Measurements from ENCODE around the gene SMOC1.

SMOC1 gene

GRCh38 chr14:69983317-69983716, 104.1 kb downstream of the SMOC1 start:
- Histone ChIP-seq H3K27ac (no peak overlapping the region), H3K4me3 (no peak overlapping the region)
- DNase-seq (ENCODE audit: low spot score) = no peak
- no peak for TF ChIP-seq CTCF (IDR thresholded peaks at IDR 0.05)

GRCh38 chr14:69985463-69985862, 106.2 kb downstream of the SMOC1 start:
- Histone ChIP-seq H3K27ac (no peak overlapping the region), H3K4me3 (no peak overlapping the region)
- no peak for DNase-seq (ENCODE audit: low spot score)
- no peak for TF ChIP-seq CTCF (IDR thresholded peaks at IDR 0.05)

GRCh38 chr14:69986336-69986735, 107.1 kb downstream of the SMOC1 start:
- no peak overlapping the region for H3K4me3 ChIP-seq
- no peak overlapping the region for H3K27ac ChIP-seq
- DNase-seq (ENCODE audit: low spot score) = no peak
- no peak for TF ChIP-seq CTCF (IDR thresholded peaks at IDR 0.05)

- no peak for DNase-seq (ENCODE audit: low spot score)
- no peak overlapping the region for H3K4me3 ChIP-seq
- TF ChIP-seq CTCF (IDR thresholded peaks at IDR 0.05) = no peak
- no peak overlapping the region for H3K27ac ChIP-seq
Measured at GRCh38 chr14:69987406-69988121, 108.3 kb downstream of the SMOC1 start.

GRCh38 chr14:69988979-69989378, 109.8 kb downstream of the SMOC1 start:
- TF ChIP-seq CTCF (IDR thresholded peaks at IDR 0.05) = no peak
- Histone ChIP-seq H3K27ac (no peak overlapping the region), H3K4me3 (no peak overlapping the region)
- no peak for DNase-seq (ENCODE audit: low spot score)

GRCh38 chr14:69989622-69990021, 110.4 kb downstream of the SMOC1 start:
- TF ChIP-seq CTCF (IDR thresholded peaks at IDR 0.05) = no peak
- Histone ChIP-seq H3K4me3 (no peak overlapping the region), H3K27ac (no peak overlapping the region)
- no peak for DNase-seq (ENCODE audit: low spot score)

- no peak for TF ChIP-seq CTCF (IDR thresholded peaks at IDR 0.05)
- Histone ChIP-seq H3K4me3 (no peak overlapping the region), H3K27ac (no peak overlapping the region)
- no peak for DNase-seq (ENCODE audit: low spot score)
Measured at GRCh38 chr14:69990323-69990722, 111.1 kb downstream of the SMOC1 start.

Measured in coronary artery (tissue), 2 donors.